ENCODE data around the gene TOMM34. TPM values are rescaled to one million over a fixed set of nuclear protein-coding genes. Genes with fewer than 3 reads are reported as not detected.

TOMM34 gene
- polyA plus RNA-seq, 1 donor: 14.0 TPM

Other genes with a start within 250 kb of the TOMM34 start
- gene CCN5, start 245.0 kb downstream of the TOMM34 start, polyA plus RNA-seq (ENCODE audit: insufficient read length): 0.15 TPM
- 0.40 TPM for gene KCNK15, start 214.5 kb downstream of the TOMM34 start, polyA plus RNA-seq (ENCODE audit: insufficient read length)
- gene RIMS4, start 149.9 kb downstream of the TOMM34 start, polyA plus RNA-seq (ENCODE audit: insufficient read length): 9.0 TPM
- 104 TPM for gene YWHAB, start 74.7 kb downstream of the TOMM34 start, polyA plus RNA-seq (ENCODE audit: insufficient read length)
- 17.6 TPM for gene PABPC1L, start 50.3 kb downstream of the TOMM34 start, polyA plus RNA-seq (ENCODE audit: insufficient read length)
- gene STK4, start 6.1 kb upstream of the TOMM34 start, polyA plus RNA-seq (ENCODE audit: insufficient read length): 9.2 TPM
- gene KCNS1, start 140.7 kb upstream of the TOMM34 start, polyA plus RNA-seq (ENCODE audit: insufficient read length): 0.04 TPM
- not detected for gene WFDC5, start 154.8 kb upstream of the TOMM34 start, polyA plus RNA-seq (ENCODE audit: insufficient read length)
- not detected for gene WFDC12, start 164.1 kb upstream of the TOMM34 start, polyA plus RNA-seq (ENCODE audit: insufficient read length)
- not detected for gene PI3, start 214.5 kb upstream of the TOMM34 start, polyA plus RNA-seq (ENCODE audit: insufficient read length)
- gene SEMG1, start 246.6 kb upstream of the TOMM34 start, polyA plus RNA-seq (ENCODE audit: insufficient read length): not detected